CD4-positive, alpha-beta T cell treated with Interleukin-12 subunit alpha and Interleukin-12 subunit beta, for 1 hour (primary cell): Measurements from ENCODE around the gene RAPGEF5.

Experiments used
- DNase-seq: peaks from one replicate; pipeline ENCODE4 v3.0.0-alpha.2; 2020

Gene RAPGEF5

GRCh38 chr7:22378199-22378980 lies 21.4 kb upstream of the RAPGEF5 start:
- no peak for DNase-seq

GRCh38 chr7:22377703-22378102 lies 20.7 kb upstream of the RAPGEF5 start:
- DNase-seq, result no peak

GRCh38 chr7:22375359-22376048 lies 18.6 kb upstream of the RAPGEF5 start:
- DNase-seq, result no peak

GRCh38 chr7:22373911-22374310 lies 17.0 kb upstream of the RAPGEF5 start:
- DNase-seq, result no peak

- no peak for DNase-seq
Measured at GRCh38 chr7:22373388-22373787, 16.4 kb upstream of the RAPGEF5 start.

GRCh38 chr7:22372863-22373262 lies 15.9 kb upstream of the RAPGEF5 start:
- DNase-seq, result no peak

- no peak for DNase-seq
Measured at GRCh38 chr7:22371878-22372277, 14.9 kb upstream of the RAPGEF5 start.

- no peak for DNase-seq
Measured at GRCh38 chr7:22364900-22365299, 7.9 kb upstream of the RAPGEF5 start.

GRCh38 chr7:22363756-22364422 lies 6.9 kb upstream of the RAPGEF5 start:
- no peak for DNase-seq

GRCh38 chr7:22361795-22362194 lies 4.8 kb upstream of the RAPGEF5 start:
- no peak for DNase-seq

GRCh38 chr7:22361320-22361719 lies 4.4 kb upstream of the RAPGEF5 start:
- DNase-seq, result no peak

GRCh38 chr7:22358820-22359697 lies 2.1 kb upstream of the RAPGEF5 start:
- no peak for DNase-seq

- DNase-seq, result no peak
Measured at GRCh38 chr7:22357311-22358175, 589 bp upstream of the RAPGEF5 start.

- no peak for DNase-seq
Measured at GRCh38 chr7:22356010-22356691, 803 bp downstream of the RAPGEF5 start.

GRCh38 chr7:22355620-22356009 lies 1.3 kb downstream of the RAPGEF5 start:
- DNase-seq, result no peak

- DNase-seq, result no peak
Measured at GRCh38 chr7:22354462-22354861, 2.5 kb downstream of the RAPGEF5 start.

- DNase-seq, result no peak
Measured at GRCh38 chr7:22352887-22353286, 4.1 kb downstream of the RAPGEF5 start.

GRCh38 chr7:22351878-22352277 lies 5.1 kb downstream of the RAPGEF5 start:
- no peak for DNase-seq

GRCh38 chr7:22351329-22351692 lies 5.6 kb downstream of the RAPGEF5 start:
- no peak for DNase-seq

- DNase-seq, result no peak
Measured at GRCh38 chr7:22350466-22351328, 6.3 kb downstream of the RAPGEF5 start.
